ENCODE data around the gene MED13L.
A peak's percentile ranks its signal among the peaks of the same experiment; 100 is the strongest.
"Not testable (repeated sequence)": the region's sequence is repeated elsewhere in the genome, so short reads cannot be mapped to it uniquely, and the experiment has no call there.

MED13L gene

GRCh38 chr12:116031624-116032023 is 245.9 kb downstream of the MED13L start:
- H3K9me3 ChIP-seq; H3K4me1 ChIP-seq; H3K27me3 ChIP-seq (ENCODE audit: low read depth); DNase-seq (ENCODE audit: low spot score in 2 of 2); H3K4me3 ChIP-seq; H3K36me3 ChIP-seq (replicated peaks); in situ Hi-C loops (cut with MboI; ENCODE audit: low sequenced_read_pairs): not testable (repeated sequence)

- no peaks in the 10 kb centered on the region for H3K4me1 ChIP-seq
- peaks cover 2% of the 10 kb centered on the region; the same call in 1 of the 2 replicates for H3K9me3 ChIP-seq
- in situ Hi-C loops (cut with MboI; ENCODE audit: low sequenced_read_pairs) = no loop called here
- DNase-seq (ENCODE audit: low spot score in 2 of 2) = no peak
- H3K36me3 ChIP-seq (replicated peaks) = no peaks in the 10 kb centered on the region
- no peak overlapping the region for H3K4me3 ChIP-seq
- no peaks in the 10 kb centered on the region for H3K27me3 ChIP-seq (ENCODE audit: low read depth)
Measured at GRCh38 chr12:116028619-116029018, 248.9 kb downstream of the MED13L start.

GRCh38 chr12:116027551-116027821 is 250.0 kb downstream of the MED13L start:
- no peak overlapping the region for H3K4me3 ChIP-seq
- H3K27me3 ChIP-seq (ENCODE audit: low read depth) = no peaks in the 10 kb centered on the region
- no peaks in the 10 kb centered on the region for H3K36me3 ChIP-seq (replicated peaks)
- in situ Hi-C loops (cut with MboI; ENCODE audit: low sequenced_read_pairs) = no loop called here
- DNase-seq (ENCODE audit: low spot score in 2 of 2) = no peak
- no peaks in the 10 kb centered on the region for H3K4me1 ChIP-seq
- H3K9me3 ChIP-seq = peaks cover 2% of the 10 kb centered on the region; the same call in 1 of the 2 replicates

GRCh38 chr12:116026768-116027550 is 250.5 kb downstream of the MED13L start:
- Histone ChIP-seq H3K9me3 (peaks cover 2% of the 10 kb centered on the region; the same call in 1 of the 2 replicates), H3K27me3 (ENCODE audit: low read depth) (no peaks in the 10 kb centered on the region), H3K4me1 (no peaks in the 10 kb centered on the region), H3K36me3 (replicated peaks) (no peaks in the 10 kb centered on the region), H3K4me3 (no peak overlapping the region)
- no peak for DNase-seq (ENCODE audit: low spot score in 2 of 2)
- in situ Hi-C loops (cut with MboI; ENCODE audit: low sequenced_read_pairs) = no loop called here

- Histone ChIP-seq H3K4me1 (no peaks in the 10 kb centered on the region), H3K4me3 (no peak overlapping the region), H3K36me3 (replicated peaks) (no peaks in the 10 kb centered on the region), H3K27me3 (ENCODE audit: low read depth) (no peaks in the 10 kb centered on the region), H3K9me3 (peaks cover 2% of the 10 kb centered on the region; the same call in 1 of the 2 replicates)
- in situ Hi-C loops (cut with MboI; ENCODE audit: low sequenced_read_pairs) = no loop called here
- DNase-seq (ENCODE audit: low spot score in 2 of 2) = no peak
Measured at GRCh38 chr12:116026346-116026745, 251.1 kb downstream of the MED13L start.

- no peak for DNase-seq (ENCODE audit: low spot score in 2 of 2)
- Histone ChIP-seq H3K4me3 (no peak overlapping the region), H3K4me1 (no peaks in the 10 kb centered on the region), H3K36me3 (replicated peaks) (no peaks in the 10 kb centered on the region; the same call in 1 of the 2 replicates), H3K9me3 (no peaks in the 10 kb centered on the region), H3K27me3 (ENCODE audit: low read depth) (no peaks in the 10 kb centered on the region)
- in situ Hi-C loops (cut with MboI; ENCODE audit: low sequenced_read_pairs) = no loop called here
Measured at GRCh38 chr12:116024769-116025168, 252.7 kb downstream of the MED13L start.

- H3K9me3 ChIP-seq = no peaks in the 10 kb centered on the region
- no peak overlapping the region for H3K4me3 ChIP-seq
- in situ Hi-C loops (cut with MboI; ENCODE audit: low sequenced_read_pairs) = no loop called here
- no peaks in the 10 kb centered on the region for H3K27me3 ChIP-seq (ENCODE audit: low read depth)
- DNase-seq (ENCODE audit: low spot score in 2 of 2) = no peak
- no peaks in the 10 kb centered on the region for H3K4me1 ChIP-seq
- H3K36me3 ChIP-seq (replicated peaks) = peaks cover 10% of the 10 kb centered on the region; the same call in 1 of the 2 replicates
Measured at GRCh38 chr12:116019415-116019814, 258.1 kb downstream of the MED13L start.

- no peak for DNase-seq (ENCODE audit: low spot score in 2 of 2)
- no peaks in the 10 kb centered on the region for H3K27me3 ChIP-seq (ENCODE audit: low read depth)
- no peaks in the 10 kb centered on the region for H3K4me1 ChIP-seq
- H3K4me3 ChIP-seq = no peak overlapping the region
- peaks cover 10% of the 10 kb centered on the region; the same call in 1 of the 2 replicates for H3K36me3 ChIP-seq (replicated peaks)
- in situ Hi-C loops (cut with MboI; ENCODE audit: low sequenced_read_pairs) = no loop called here
- H3K9me3 ChIP-seq = no peaks in the 10 kb centered on the region
Measured at GRCh38 chr12:116018282-116018681, 259.2 kb downstream of the MED13L start.

GRCh38 chr12:116015525-116015924 is 262.0 kb downstream of the MED13L start:
- peaks cover 19% of the 10 kb centered on the region for H3K36me3 ChIP-seq (replicated peaks)
- no peaks in the 10 kb centered on the region for H3K9me3 ChIP-seq
- no peak overlapping the region for H3K4me3 ChIP-seq
- DNase-seq (ENCODE audit: low spot score in 2 of 2) = peak in 1 of 2 experiments; percentile 20
- in situ Hi-C loops (cut with MboI; ENCODE audit: low sequenced_read_pairs) = no loop called here
- no peaks in the 10 kb centered on the region for H3K4me1 ChIP-seq
- no peaks in the 10 kb centered on the region for H3K27me3 ChIP-seq (ENCODE audit: low read depth)

- Histone ChIP-seq H3K4me1 (no peaks in the 10 kb centered on the region), H3K4me3 (no peak overlapping the region), H3K36me3 (replicated peaks) (peaks cover 28% of the 10 kb centered on the region), H3K27me3 (ENCODE audit: low read depth) (no peaks in the 10 kb centered on the region), H3K9me3 (no peaks in the 10 kb centered on the region)
- in situ Hi-C loops (cut with MboI; ENCODE audit: low sequenced_read_pairs) = no loop called here
- no peak for DNase-seq (ENCODE audit: low spot score in 2 of 2)
Measured at GRCh38 chr12:116012757-116013156, 264.7 kb downstream of the MED13L start.

- H3K36me3 ChIP-seq (replicated peaks) = peaks cover 38% of the 10 kb centered on the region
- H3K27me3 ChIP-seq (ENCODE audit: low read depth) = no peaks in the 10 kb centered on the region
- H3K4me1 ChIP-seq = no peaks in the 10 kb centered on the region
- in situ Hi-C loops (cut with MboI; ENCODE audit: low sequenced_read_pairs) = no loop called here
- H3K4me3 ChIP-seq = no peak overlapping the region
- no peak for DNase-seq (ENCODE audit: low spot score in 2 of 2)
- no peaks in the 10 kb centered on the region for H3K9me3 ChIP-seq
Measured at GRCh38 chr12:116011217-116011616, 266.3 kb downstream of the MED13L start.

GRCh38 chr12:116010467-116010866 is 267.0 kb downstream of the MED13L start:
- Histone ChIP-seq H3K4me1 (no peaks in the 10 kb centered on the region), H3K36me3 (replicated peaks) (peaks cover 38% of the 10 kb centered on the region), H3K9me3 (no peaks in the 10 kb centered on the region), H3K27me3 (ENCODE audit: low read depth) (no peaks in the 10 kb centered on the region), H3K4me3 (no peak overlapping the region)
- DNase-seq (ENCODE audit: low spot score in 2 of 2) = no peak
- in situ Hi-C loops (cut with MboI; ENCODE audit: low sequenced_read_pairs) = no loop called here

- H3K36me3 ChIP-seq (replicated peaks) = peaks cover 36% of the 10 kb centered on the region
- H3K27me3 ChIP-seq (ENCODE audit: low read depth) = no peaks in the 10 kb centered on the region
- in situ Hi-C loops (cut with MboI; ENCODE audit: low sequenced_read_pairs) = no loop called here
- H3K9me3 ChIP-seq = no peaks in the 10 kb centered on the region
- H3K4me1 ChIP-seq = no peaks in the 10 kb centered on the region
- no peak overlapping the region for H3K4me3 ChIP-seq
- no peak for DNase-seq (ENCODE audit: low spot score in 2 of 2)
Measured at GRCh38 chr12:116009805-116010204, 267.7 kb downstream of the MED13L start.

GRCh38 chr12:116006141-116006540 is 271.4 kb downstream of the MED13L start:
- H3K36me3 ChIP-seq (replicated peaks) = peaks cover 31% of the 10 kb centered on the region
- no peak overlapping the region for H3K4me3 ChIP-seq
- no peaks in the 10 kb centered on the region for H3K4me1 ChIP-seq
- H3K27me3 ChIP-seq (ENCODE audit: low read depth) = no peaks in the 10 kb centered on the region
- in situ Hi-C loops (cut with MboI; ENCODE audit: low sequenced_read_pairs) = no loop called here
- DNase-seq (ENCODE audit: low spot score in 2 of 2) = no peak
- no peaks in the 10 kb centered on the region for H3K9me3 ChIP-seq
